B cell (primary cell): ENCODE results near the gene CD1D. TPM values are rescaled to one million over a fixed set of nuclear protein-coding genes. Genes with fewer than 3 reads are reported as not detected.
"Not testable (repeated sequence)": the region's sequence is repeated elsewhere in the genome, so short reads cannot be mapped to it uniquely, and the experiment has no call there.

Experiments used
- ATAC-seq: fragments of 200-7000 bp; cut with Tn5 transposase; one replicate; pipeline ENCODE4 v1.10.0; 2021; ENCODE audit warnings: low read depth, mild to moderate bottlenecking, moderate number of reproducible peaks, moderate library complexity
- CTCF ChIA-PET: fragments of 350-600 bp; sonication (Branson Sonifier 250); formaldehyde crosslinking; loops from one replicate; lab custom pipeline; 2021; ENCODE audit warnings: antibody characterized with exemption, inconsistent platforms; lab: Charles Lee
- POLR2A ChIA-PET: fragments of 350-600 bp; sonication (Branson Sonifier 250); formaldehyde crosslinking; loops from one replicate; lab custom pipeline; 2021; ENCODE audit warnings: antibody characterized with exemption; lab: Charles Lee
- DNase-seq: peaks from one replicate; pipeline ENCODE4 v3.0.0; 2013
- H2AFZ ChIP-seq: 2 replicates; pipeline ENCODE4 v1.6.1; 2012; ENCODE audit warnings: mild to moderate bottlenecking, low read depth, low read length; ENCODE audit not compliant: insufficient read depth, poor library complexity, severe bottlenecking
- H3K27ac ChIP-seq, 2 donors: 1 replicate in 1 of 2; 2 replicates in 1 of 2; pipeline ENCODE4 v1.5.1; 2012 to 2013; ENCODE audit warnings: low read length in 2 of 2, mild to moderate bottlenecking in 2 of 2, moderate library complexity in 1 of 2
- H3K27me3 ChIP-seq, 4 experiments: fragments of 200-600 bp in 1 of 4; sonication (generic) in 1 of 4; replicated peaks in 1 of 4; 1 replicate in 2 of 4; 2 replicates in 2 of 4; pipeline versions ENCODE4 v1.6.1 to v1.7.0; 2013 to 2016; ENCODE audit warnings: low read length in 3 of 4, mild to moderate bottlenecking in 2 of 4, mixed read lengths in 1 of 4, moderate library complexity in 1 of 4; ENCODE audit not compliant: insufficient read depth in 4 of 4, control insufficient read depth in 3 of 4; ENCODE audit errors: control extremely low read depth in 1 of 4
- H3K36me3 ChIP-seq, 2 experiments: replicated peaks in 1 of 2; 1 replicate in 1 of 2; 2 replicates in 1 of 2; pipeline versions ENCODE4 v1.6.1 to v1.7.1; 2013; ENCODE audit warnings: low read length in 1 of 2; ENCODE audit not compliant: insufficient read depth in 2 of 2, control insufficient read depth in 1 of 2; ENCODE audit errors: control extremely low read depth in 1 of 2, extremely low read depth in 1 of 2
- H3K4me1 ChIP-seq, 2 donors: fragments of 200-600 bp in 1 of 2; sonication (generic) in 1 of 2; 1 replicate in 1 of 2; 2 replicates in 1 of 2; pipeline versions ENCODE4 v1.5.1 to v1.6.1; 2013 to 2017; ENCODE audit warnings: low read length in 2 of 2; ENCODE audit not compliant: control insufficient read depth in 2 of 2, insufficient read depth in 2 of 2
- H3K4me2 ChIP-seq: replicated peaks from 2 replicates; pipeline ENCODE3; 2012; ENCODE audit warnings: mild to moderate bottlenecking, low read depth, low read length; ENCODE audit not compliant: poor library complexity, severe bottlenecking
- H3K4me3 ChIP-seq, 5 experiments: fragments of 200-600 bp in 1 of 5; sonication (generic) in 1 of 5; 1 replicate in 3 of 5; 2 replicates in 2 of 5; pipeline versions ENCODE4 v1.5.1 to v1.7.0; 2011 to 2016; ENCODE audit warnings: low read length in 4 of 5, mild to moderate bottlenecking in 4 of 5, low read depth in 2 of 5, control low read depth in 1 of 5, moderate library complexity in 1 of 5; ENCODE audit not compliant: insufficient read depth in 1 of 5; ENCODE audit errors: control extremely low read depth in 1 of 5, extremely low read depth in 1 of 5
- H3K79me2 ChIP-seq: fragments of 200-600 bp; sonication (generic); one replicate; pipeline ENCODE4 v1.6.0; 2016; ENCODE audit warnings: low read length; ENCODE audit not compliant: control insufficient read depth, insufficient read depth
- H3K9ac ChIP-seq: fragments of 200-600 bp; sonication (generic); 2 replicates; pipeline ENCODE4 v1.6.1; 2017; ENCODE audit warnings: mild to moderate bottlenecking, low read length, moderate library complexity
- H3K9me3 ChIP-seq, 3 donors: one replicate each; pipeline versions ENCODE4 v1.6.1 to v1.7.1; 2013; ENCODE audit warnings: low read length in 2 of 3; ENCODE audit not compliant: control insufficient read depth in 2 of 3, insufficient read depth in 1 of 3; ENCODE audit errors: control extremely low read depth in 1 of 3
- H4K20me1 ChIP-seq: 2 replicates; pipeline ENCODE4 v1.6.0; 2012; ENCODE audit warnings: mild to moderate bottlenecking, low read length; ENCODE audit not compliant: insufficient read depth, control insufficient read depth, poor library complexity, severe bottlenecking
- H3K27ac Mint-ChIP-seq: one replicate; pipeline ENCODE4 v1.8.0; 2021; ENCODE audit warnings: mixed read lengths
- H3K27me3 Mint-ChIP-seq: one replicate; pipeline ENCODE4 v1.8.0; 2021; ENCODE audit warnings: mixed read lengths
- H3K4me1 Mint-ChIP-seq: one replicate; pipeline ENCODE4 v1.8.0; 2021; ENCODE audit warnings: mixed read lengths
- H3K4me3 Mint-ChIP-seq: one replicate; pipeline ENCODE4 v1.8.0; 2021; ENCODE audit warnings: mixed read lengths
- H3K9me3 Mint-ChIP-seq: one replicate; pipeline ENCODE4 v1.8.0; 2022; ENCODE audit warnings: mixed read lengths; ENCODE audit not compliant: insufficient read depth
- EZH2 ChIP-seq: IDR thresholded peaks from 2 replicates; pipeline ENCODE4 v1.6.1; 2012; ENCODE audit warnings: borderline replicate concordance, low read depth, mild to moderate bottlenecking, moderate library complexity, low read length; ENCODE audit not compliant: insufficient read depth, poor library complexity, severe bottlenecking
- WGBS: methylation state at CpG from one replicate; pipeline ENCODE4 v1.1.5; 2013; ENCODE audit warnings: missing lambda C conversion rate; ENCODE audit not compliant: insufficient coverage; 5-methylcytosine and 5-hydroxymethylcytosine counted together
- intact Hi-C: fragments of 100-400 bp; cut with micrococcal nuclease; formaldehyde crosslinking; loops from one replicate; pipeline ENCODE4 v1.10.0; 2022
- polyA plus RNA-seq: library from polyadenylated mRNA; depleted of rRNA; stranded (reverse); fragments of >200 nt; gene quantifications from 2 replicates; pipeline ENCODE4 v1.2.3, GENCODE V29; 2012
- total RNA-seq, 2 donors: library from RNA; stranded (reverse); fragments of 120-200 nt in 1 of 2; gene quantifications; 1 replicate in 1 of 2; 2 replicates in 1 of 2; pipeline versions ENCODE4 v1.2.3 to v1.2.4, GENCODE V29; 2013 to 2022
- TF ChIP-seq, protein P1 (sequence below): fragments of 200-600 bp; IDR thresholded peaks from one replicate; pipeline ENCODE4 v1.8.0; 2022; ENCODE audit warnings: antibody characterized with exemption, mild to moderate bottlenecking

CD1D gene
- total and polyA plus RNA-seq, 2 donors (not counting 1 experiment from before 2014, with no cell fraction given), result 5.9 to 23.6 TPM

DNA sequence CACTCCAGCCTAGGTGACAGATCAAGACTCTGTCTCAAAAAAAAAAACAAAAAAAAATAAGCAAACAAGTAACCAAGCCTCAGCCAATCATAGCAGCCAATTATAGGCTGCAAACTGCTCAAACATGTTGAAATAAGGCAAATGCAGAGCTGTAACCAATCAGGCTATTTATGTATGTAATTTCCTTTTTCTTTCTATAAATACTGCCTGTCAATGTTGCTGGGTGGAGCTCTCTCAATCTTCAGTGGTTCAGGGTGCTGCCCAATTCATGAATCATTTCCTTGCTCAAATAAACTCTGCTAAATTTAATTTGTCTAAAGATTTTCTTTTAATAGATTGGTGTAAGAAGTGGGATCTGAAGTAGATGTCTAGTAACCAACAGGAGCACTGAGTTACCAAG lies 11.6 kb upstream of the CD1D start:
- ATAC-seq (no peak), DNase-seq (no peak)
- H3K4me3 ChIP-seq, result no peak overlapping the region
- H3K9me3 ChIP-seq, result peaks cover 5 to 9% (median 6%) of the 10 kb centered on the region in 3 donors
- H3K9ac ChIP-seq, result no peak overlapping the region
- no peak overlapping the region for H3K4me3 Mint-ChIP-seq
- no peak overlapping the region for H3K4me2 ChIP-seq
- H3K79me2 ChIP-seq, result no peaks in the 10 kb centered on the region
- no peak overlapping the region for H3K27ac Mint-ChIP-seq
- no peak overlapping the region for H3K27ac ChIP-seq
- H3K4me1 ChIP-seq, result peaks cover 5 to 12% of the 10 kb centered on the region in 2 donors
- H3K4me1 Mint-ChIP-seq, result peaks cover 12% of the 10 kb centered on the region
- POLR2A ChIA-PET, result no interaction called here
- peaks cover 2% of the 10 kb centered on the region for H3K9me3 Mint-ChIP-seq
- CTCF ChIA-PET, result interaction anchor here (0.9 to 2.3 kb wide), 3 partner anchors 8 to 829 kb away, joined by 3 to 5 read pairs (median 5); no protein-coding TSS in a partner anchor
- H4K20me1 ChIP-seq, result no peaks in the 10 kb centered on the region
- TF ChIP-seq, protein P1, sequence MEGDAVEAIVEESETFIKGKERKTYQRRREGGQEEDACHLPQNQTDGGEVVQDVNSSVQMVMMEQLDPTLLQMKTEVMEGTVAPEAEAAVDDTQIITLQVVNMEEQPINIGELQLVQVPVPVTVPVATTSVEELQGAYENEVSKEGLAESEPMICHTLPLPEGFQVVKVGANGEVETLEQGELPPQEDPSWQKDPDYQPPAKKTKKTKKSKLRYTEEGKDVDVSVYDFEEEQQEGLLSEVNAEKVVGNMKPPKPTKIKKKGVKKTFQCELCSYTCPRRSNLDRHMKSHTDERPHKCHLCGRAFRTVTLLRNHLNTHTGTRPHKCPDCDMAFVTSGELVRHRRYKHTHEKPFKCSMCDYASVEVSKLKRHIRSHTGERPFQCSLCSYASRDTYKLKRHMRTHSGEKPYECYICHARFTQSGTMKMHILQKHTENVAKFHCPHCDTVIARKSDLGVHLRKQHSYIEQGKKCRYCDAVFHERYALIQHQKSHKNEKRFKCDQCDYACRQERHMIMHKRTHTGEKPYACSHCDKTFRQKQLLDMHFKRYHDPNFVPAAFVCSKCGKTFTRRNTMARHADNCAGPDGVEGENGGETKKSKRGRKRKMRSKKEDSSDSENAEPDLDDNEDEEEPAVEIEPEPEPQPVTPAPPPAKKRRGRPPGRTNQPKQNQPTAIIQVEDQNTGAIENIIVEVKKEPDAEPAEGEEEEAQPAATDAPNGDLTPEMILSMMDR, result no peak
- no peak for TF ChIP-seq EZH2
- intact Hi-C loops, result no loop called here
- H3K36me3 ChIP-seq, result no peaks in the 10 kb centered on the region
- H2AFZ ChIP-seq, result no peak overlapping the region
- H3K27me3 ChIP-seq, result no peaks in the 10 kb centered on the region
- H3K27me3 Mint-ChIP-seq, result no peaks in the 10 kb centered on the region

DNA sequence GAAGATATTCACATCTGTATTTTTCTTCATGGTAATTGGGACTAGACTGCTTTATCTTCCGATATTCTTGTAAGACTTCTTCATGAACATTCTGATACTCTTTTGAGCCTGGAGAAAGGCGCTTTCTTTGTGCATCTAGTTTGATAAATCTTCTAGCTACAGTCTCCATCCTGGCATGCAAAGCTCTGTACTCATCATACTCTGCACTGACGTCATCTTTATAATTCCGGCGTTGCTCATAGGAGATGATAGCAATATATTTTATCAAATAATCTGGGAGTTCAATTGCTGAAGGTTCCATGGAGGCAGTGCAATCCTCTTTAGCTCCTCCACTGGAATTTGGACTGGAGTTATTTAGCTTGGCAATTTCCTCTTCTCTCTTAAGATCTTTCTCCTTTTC lies 4.8 kb upstream of the CD1D start:
- H3K27me3 Mint-ChIP-seq, H3K9me3 Mint-ChIP-seq, H3K36me3 ChIP-seq, H3K4me3 ChIP-seq, H3K27me3 ChIP-seq, H3K79me2 ChIP-seq, H2AFZ ChIP-seq, ATAC-seq, H3K9ac ChIP-seq, H3K9me3 ChIP-seq, POLR2A ChIA-PET, DNase-seq, H4K20me1 ChIP-seq: not testable (repeated sequence)
- intact Hi-C loops, result loop anchor here (5.0 kb wide), 3 partner anchors 71 to 891 kb away; partner anchors contain the start of gene IFI16
- Histone ChIP-seq H3K27ac (peak overlapping the region; percentile 37 to 38), H3K4me2 (peak overlapping the region; percentile 48), H3K4me1 (peaks cover 43 to 54% of the 10 kb centered on the region in 2 donors)
- WGBS, result 100% methylated on average over 2 of the region's 5 CpGs
- Mint-ChIP-seq H3K4me1 (peaks cover 53% of the 10 kb centered on the region), H3K27ac (peak overlapping the region; percentile 80), H3K4me3 (peak overlapping the region; percentile 82)
- CTCF ChIA-PET, result interaction anchor here (2.4 to 7.4 kb wide), 2 partner anchors 52 to 58 kb away, joined by 8 to 61 read pairs; no protein-coding TSS in a partner anchor
